ENCODE data around the gene C14orf119. TPM values are rescaled to one million over a fixed set of nuclear protein-coding genes. Genes with fewer than 3 reads are reported as not detected.

The C14orf119 gene
- total RNA-seq, 1 donor from 2014 or later, result 56.8 TPM

DNA sequence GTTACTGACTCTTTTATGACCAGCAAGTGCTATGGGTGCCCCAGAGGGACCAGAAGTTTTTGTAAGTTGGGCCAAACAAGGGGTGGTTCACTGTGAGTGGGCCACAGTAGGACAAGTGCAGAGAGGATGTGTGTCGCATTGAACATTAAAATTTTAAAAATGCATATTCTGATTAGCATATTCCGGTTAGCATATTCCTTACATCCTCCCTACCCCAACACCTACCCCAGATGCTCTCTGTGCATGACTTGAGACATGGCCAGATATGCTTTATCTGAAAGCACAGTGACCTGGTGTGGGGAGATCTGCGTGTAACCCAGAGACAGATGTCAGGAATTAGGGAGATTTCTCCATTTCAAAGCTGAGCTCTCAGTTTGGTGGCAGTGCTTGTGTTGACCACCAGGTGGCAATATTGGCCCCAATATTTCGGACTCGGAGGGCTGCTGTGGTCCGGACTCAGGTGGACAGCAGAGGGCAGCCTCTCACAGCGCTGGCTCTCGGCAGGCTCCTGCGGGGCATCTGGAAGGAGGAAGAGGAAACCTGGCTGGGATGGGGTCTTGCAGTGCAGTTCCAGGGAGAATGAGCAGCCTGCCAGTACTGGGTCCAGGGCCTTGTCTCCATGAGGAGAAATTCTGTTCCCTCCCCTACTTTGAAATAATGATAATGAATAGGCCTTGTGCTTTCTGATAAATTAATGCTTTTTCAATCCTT, 25.4 kb downstream of the C14orf119 start:
- TF ChIP-seq, protein P1, sequence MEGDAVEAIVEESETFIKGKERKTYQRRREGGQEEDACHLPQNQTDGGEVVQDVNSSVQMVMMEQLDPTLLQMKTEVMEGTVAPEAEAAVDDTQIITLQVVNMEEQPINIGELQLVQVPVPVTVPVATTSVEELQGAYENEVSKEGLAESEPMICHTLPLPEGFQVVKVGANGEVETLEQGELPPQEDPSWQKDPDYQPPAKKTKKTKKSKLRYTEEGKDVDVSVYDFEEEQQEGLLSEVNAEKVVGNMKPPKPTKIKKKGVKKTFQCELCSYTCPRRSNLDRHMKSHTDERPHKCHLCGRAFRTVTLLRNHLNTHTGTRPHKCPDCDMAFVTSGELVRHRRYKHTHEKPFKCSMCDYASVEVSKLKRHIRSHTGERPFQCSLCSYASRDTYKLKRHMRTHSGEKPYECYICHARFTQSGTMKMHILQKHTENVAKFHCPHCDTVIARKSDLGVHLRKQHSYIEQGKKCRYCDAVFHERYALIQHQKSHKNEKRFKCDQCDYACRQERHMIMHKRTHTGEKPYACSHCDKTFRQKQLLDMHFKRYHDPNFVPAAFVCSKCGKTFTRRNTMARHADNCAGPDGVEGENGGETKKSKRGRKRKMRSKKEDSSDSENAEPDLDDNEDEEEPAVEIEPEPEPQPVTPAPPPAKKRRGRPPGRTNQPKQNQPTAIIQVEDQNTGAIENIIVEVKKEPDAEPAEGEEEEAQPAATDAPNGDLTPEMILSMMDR (IDR thresholded peaks at IDR 0.05), result peak; percentile 100

DNA sequence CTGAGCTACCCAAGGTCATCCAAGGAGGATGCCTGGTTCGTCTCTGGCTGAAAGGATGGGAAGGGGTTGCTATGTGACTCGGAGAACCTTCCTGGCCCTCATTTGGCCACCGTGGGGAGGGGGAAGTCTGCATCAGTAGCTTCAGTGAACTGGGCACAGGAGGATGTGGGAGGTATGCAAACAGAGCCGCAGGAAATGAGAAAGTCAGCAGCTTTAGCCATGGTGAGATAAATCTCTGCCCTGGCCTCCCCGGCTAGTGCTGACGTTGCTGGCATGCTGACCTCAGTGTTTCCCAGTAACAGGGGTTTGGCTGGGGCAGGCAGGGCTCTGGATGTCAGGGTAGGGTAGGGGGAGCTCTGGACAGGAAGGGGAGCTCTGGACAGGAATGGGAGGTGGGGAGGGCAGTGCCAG, 26.1 kb downstream of the C14orf119 start:
- Mint-ChIP-seq H3K4me1 (ENCODE audit: low read depth) (peaks cover 9% of the 10 kb centered on the region), H3K36me3 (ENCODE audit: low read depth) (no peaks in the 10 kb centered on the region), H3K9me3 (ENCODE audit: low read depth) (no peaks in the 10 kb centered on the region), H3K27me3 (ENCODE audit: low read depth) (peaks cover 3% of the 10 kb centered on the region), H3K4me3 (ENCODE audit: unreplicated experiment) (no peak overlapping the region), H3K27ac (ENCODE audit: unreplicated experiment) (peak overlapping the region; percentile 22)
- no peak for DNase-seq (ENCODE audit: low spot score)
- TF ChIP-seq, protein P1 (IDR thresholded peaks at IDR 0.05), result no peak

More for the DNA sequence above, 25.4 kb downstream of the C14orf119 start:
- Mint-ChIP-seq H3K9me3 (ENCODE audit: low read depth) (no peaks in the 10 kb centered on the region), H3K36me3 (ENCODE audit: low read depth) (no peaks in the 10 kb centered on the region), H3K4me3 (ENCODE audit: unreplicated experiment) (no peak overlapping the region), H3K27me3 (ENCODE audit: low read depth) (no peaks in the 10 kb centered on the region), H3K27ac (ENCODE audit: unreplicated experiment) (no peak overlapping the region), H3K4me1 (ENCODE audit: low read depth) (peaks cover 9% of the 10 kb centered on the region)
- no peak for DNase-seq (ENCODE audit: low spot score)

DNA sequence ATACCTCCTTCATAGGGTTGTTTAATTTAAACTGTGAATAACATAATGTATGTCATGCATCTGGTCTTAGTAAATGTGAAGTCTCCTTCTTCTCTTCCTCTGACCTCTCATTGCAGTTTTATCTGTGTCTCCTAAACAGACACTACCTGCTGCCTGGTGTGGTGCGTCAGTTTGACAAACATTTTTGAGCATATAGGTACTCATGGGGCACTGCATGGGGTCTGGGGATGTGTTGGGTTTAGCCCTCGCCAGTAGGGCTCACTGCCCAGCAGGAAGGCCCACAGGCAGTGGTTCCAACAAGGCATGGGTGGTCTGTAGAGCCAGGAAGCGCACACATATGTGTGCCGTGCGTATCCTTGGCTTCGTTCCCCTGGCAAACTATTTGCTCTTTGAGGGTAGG, 26.8 kb downstream of the C14orf119 start:
- Mint-ChIP-seq H3K27ac (ENCODE audit: unreplicated experiment) (no peak overlapping the region), H3K27me3 (ENCODE audit: low read depth) (peaks cover 3% of the 10 kb centered on the region), H3K4me1 (ENCODE audit: low read depth) (peaks cover 9% of the 10 kb centered on the region), H3K4me3 (ENCODE audit: unreplicated experiment) (no peak overlapping the region), H3K9me3 (ENCODE audit: low read depth) (no peaks in the 10 kb centered on the region), H3K36me3 (ENCODE audit: low read depth) (no peaks in the 10 kb centered on the region)
- TF ChIP-seq, protein P1 (IDR thresholded peaks at IDR 0.05), result no peak
- DNase-seq (ENCODE audit: low spot score), result no peak

DNA sequence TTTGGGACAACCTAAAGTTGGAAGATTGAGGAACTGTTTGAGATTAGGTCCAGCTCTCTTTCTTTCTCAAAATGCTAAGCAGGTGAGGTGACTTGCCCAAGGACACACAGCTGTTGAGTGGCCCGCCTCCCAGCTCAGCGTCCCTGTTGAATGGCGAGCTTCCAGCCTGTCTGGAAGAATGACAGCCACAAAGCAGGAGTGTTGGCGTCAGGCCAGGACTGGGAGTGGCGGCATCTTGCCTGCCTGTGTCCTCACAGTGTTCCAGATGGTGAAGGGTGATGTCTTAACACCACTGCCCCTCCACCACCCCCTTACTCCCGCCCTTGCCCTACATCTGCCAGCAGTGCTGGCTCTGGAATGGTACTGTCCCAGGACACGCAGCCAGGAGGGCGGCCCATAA, 28.1 kb downstream of the C14orf119 start:
- no peak for DNase-seq (ENCODE audit: low spot score)
- peaks cover 9% of the 10 kb centered on the region for H3K4me1 Mint-ChIP-seq (ENCODE audit: low read depth)
- no peaks in the 10 kb centered on the region for H3K36me3 Mint-ChIP-seq (ENCODE audit: low read depth)
- H3K27me3 Mint-ChIP-seq (ENCODE audit: low read depth), result peaks cover 5% of the 10 kb centered on the region
- no peak overlapping the region for H3K27ac Mint-ChIP-seq (ENCODE audit: unreplicated experiment)
- H3K9me3 Mint-ChIP-seq (ENCODE audit: low read depth), result no peaks in the 10 kb centered on the region
- no peak overlapping the region for H3K4me3 Mint-ChIP-seq (ENCODE audit: unreplicated experiment)
- TF ChIP-seq, protein P1 (IDR thresholded peaks at IDR 0.05), result no peak

DNA sequence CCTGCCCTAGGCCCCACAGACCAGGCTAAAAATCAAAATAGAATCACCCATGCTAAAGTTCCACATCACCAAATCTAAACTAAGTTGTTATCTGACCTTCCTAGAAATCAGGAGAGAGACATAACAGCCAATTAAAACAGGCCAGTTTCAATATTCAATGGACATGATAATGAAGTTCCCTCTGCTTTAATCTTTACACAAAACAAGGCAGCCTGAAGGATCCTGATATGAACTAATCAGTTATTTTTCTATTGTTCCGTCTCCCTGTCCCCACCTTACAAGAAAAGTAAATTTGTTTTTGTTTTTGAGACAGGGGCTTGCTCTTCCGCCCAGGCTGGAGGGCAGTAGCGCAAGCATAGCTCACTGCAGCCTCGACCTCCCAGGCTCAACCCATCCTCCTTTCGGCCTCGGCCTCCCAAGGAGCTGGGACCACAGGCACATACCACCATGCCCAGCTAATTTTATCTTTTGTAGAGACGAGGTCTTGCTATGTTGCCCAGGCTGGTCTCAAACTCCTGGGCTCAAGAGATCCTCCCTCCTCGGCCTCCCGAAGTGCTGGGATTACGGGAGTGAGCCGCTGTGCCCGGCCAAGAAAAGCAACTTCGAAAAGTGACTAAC, 29.1 kb downstream of the C14orf119 start:
- Mint-ChIP-seq H3K36me3 (ENCODE audit: low read depth) (no peaks in the 10 kb centered on the region), H3K4me3 (ENCODE audit: unreplicated experiment) (no peak overlapping the region), H3K27ac (ENCODE audit: unreplicated experiment) (no peak overlapping the region), H3K27me3 (ENCODE audit: low read depth) (peaks cover 13% of the 10 kb centered on the region), H3K4me1 (ENCODE audit: low read depth) (peaks cover 9% of the 10 kb centered on the region), H3K9me3 (ENCODE audit: low read depth) (no peaks in the 10 kb centered on the region)
- TF ChIP-seq, protein P1 (IDR thresholded peaks at IDR 0.05), result no peak
- DNase-seq (ENCODE audit: low spot score), result no peak

Data from chondrocyte (in vitro differentiated cells).